Measurements from ENCODE around the gene ASCL4.

ASCL4 gene

DNA sequence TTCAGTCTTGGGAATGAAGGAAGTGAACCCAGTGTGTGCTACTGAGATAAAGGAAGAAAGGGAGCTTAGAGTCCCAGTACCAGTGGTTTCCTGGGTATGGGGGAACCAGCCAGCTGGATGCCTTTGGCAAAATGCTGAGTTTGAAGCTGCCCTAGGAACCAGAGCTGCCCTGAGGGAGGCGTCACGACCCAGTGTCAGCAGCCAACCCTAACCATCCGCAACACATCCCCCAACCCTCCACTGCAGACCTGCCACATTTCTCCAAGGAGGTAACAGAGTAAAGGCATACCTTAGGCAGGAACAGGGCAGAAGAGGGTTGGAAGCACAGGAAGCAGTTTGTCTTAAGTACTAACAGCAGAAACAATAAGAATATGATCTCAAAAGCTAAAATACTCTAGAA, 42.1 kb upstream of the ASCL4 start:
- Histone ChIP-seq H3K9me3 (ENCODE audit: severe bottlenecking) (no peaks in the 10 kb centered on the region), H3K27me3 (ENCODE audit: insufficient read depth, poor library complexity, severe bottlenecking) (no peaks in the 10 kb centered on the region), H3K27ac (ENCODE audit: poor library complexity, severe bottlenecking) (no peak overlapping the region), H3K4me3 (ENCODE audit: severe bottlenecking) (no peak overlapping the region), H3K36me3 (ENCODE audit: low read depth) (peaks cover 44% of the 10 kb centered on the region), H3K4me1 (ENCODE audit: insufficient read depth, poor library complexity, severe bottlenecking) (no peaks in the 10 kb centered on the region)
- TF ChIP-seq, protein P1, sequence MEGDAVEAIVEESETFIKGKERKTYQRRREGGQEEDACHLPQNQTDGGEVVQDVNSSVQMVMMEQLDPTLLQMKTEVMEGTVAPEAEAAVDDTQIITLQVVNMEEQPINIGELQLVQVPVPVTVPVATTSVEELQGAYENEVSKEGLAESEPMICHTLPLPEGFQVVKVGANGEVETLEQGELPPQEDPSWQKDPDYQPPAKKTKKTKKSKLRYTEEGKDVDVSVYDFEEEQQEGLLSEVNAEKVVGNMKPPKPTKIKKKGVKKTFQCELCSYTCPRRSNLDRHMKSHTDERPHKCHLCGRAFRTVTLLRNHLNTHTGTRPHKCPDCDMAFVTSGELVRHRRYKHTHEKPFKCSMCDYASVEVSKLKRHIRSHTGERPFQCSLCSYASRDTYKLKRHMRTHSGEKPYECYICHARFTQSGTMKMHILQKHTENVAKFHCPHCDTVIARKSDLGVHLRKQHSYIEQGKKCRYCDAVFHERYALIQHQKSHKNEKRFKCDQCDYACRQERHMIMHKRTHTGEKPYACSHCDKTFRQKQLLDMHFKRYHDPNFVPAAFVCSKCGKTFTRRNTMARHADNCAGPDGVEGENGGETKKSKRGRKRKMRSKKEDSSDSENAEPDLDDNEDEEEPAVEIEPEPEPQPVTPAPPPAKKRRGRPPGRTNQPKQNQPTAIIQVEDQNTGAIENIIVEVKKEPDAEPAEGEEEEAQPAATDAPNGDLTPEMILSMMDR (IDR thresholded peaks at IDR 0.05; ENCODE audit: poor library complexity, severe bottlenecking), result no peak
- DNase-seq (ENCODE audit: low spot score) (no peak), ATAC-seq (ENCODE audit: low read depth) (no peak)

DNA sequence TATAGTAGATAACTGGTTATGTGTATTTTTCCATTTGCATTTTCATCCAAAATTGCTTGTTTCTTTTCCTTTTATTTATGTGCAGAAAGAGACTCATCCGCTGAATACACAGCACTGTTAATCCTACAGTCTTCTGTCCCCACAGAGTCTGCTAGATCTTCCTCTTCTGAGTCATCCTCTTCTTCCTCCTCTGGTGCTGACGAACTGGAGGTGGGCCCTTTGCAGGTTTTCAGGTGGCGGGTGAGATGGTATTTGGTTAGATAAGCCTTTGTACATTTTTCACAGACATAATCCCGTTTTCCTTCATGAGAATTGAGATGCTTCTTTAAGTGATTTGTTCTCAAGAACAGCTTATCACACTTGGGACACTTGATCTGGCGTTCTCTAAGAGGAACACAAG, 40.4 kb upstream of the ASCL4 start:
- H3K36me3 ChIP-seq (ENCODE audit: low read depth), result peaks cover 62% of the 10 kb centered on the region
- ATAC-seq (ENCODE audit: low read depth), result no peak
- no peak overlapping the region for H3K27ac ChIP-seq (ENCODE audit: poor library complexity, severe bottlenecking)
- TF ChIP-seq, protein P1 (IDR thresholded peaks at IDR 0.05; ENCODE audit: poor library complexity, severe bottlenecking), result no peak
- DNase-seq (ENCODE audit: low spot score), result no peak
- no peaks in the 10 kb centered on the region for H3K4me1 ChIP-seq (ENCODE audit: insufficient read depth, poor library complexity, severe bottlenecking)
- H3K27me3 ChIP-seq (ENCODE audit: insufficient read depth, poor library complexity, severe bottlenecking), result no peaks in the 10 kb centered on the region
- H3K4me3 ChIP-seq (ENCODE audit: severe bottlenecking), result no peak overlapping the region
- no peaks in the 10 kb centered on the region for H3K9me3 ChIP-seq (ENCODE audit: severe bottlenecking)

DNA sequence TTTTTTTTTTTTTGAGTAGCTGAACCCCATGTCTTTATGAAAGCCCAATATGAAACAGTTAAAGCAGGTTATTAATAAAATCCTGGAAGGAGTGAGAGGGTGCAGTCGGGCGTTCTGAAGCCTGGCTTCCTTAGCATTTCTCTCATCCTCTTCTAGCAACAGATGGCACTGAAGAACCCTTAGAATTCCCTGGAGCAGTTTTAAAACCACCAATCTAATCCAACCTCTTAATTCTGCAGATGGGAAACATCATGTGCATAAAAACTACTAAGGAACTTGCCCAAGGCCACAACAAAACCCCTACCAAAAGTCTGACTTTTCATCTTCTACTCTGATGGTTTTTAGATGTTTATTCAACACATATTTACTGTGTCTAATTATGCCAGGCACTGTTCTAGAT, 38.7 kb upstream of the ASCL4 start:
- H3K36me3 ChIP-seq (ENCODE audit: low read depth), result peaks cover 78% of the 10 kb centered on the region
- no peaks in the 10 kb centered on the region for H3K9me3 ChIP-seq (ENCODE audit: severe bottlenecking)
- no peak for DNase-seq (ENCODE audit: low spot score)
- no peak overlapping the region for H3K27ac ChIP-seq (ENCODE audit: poor library complexity, severe bottlenecking)
- no peaks in the 10 kb centered on the region for H3K4me1 ChIP-seq (ENCODE audit: insufficient read depth, poor library complexity, severe bottlenecking)
- no peak for ATAC-seq (ENCODE audit: low read depth)
- TF ChIP-seq, protein P1 (IDR thresholded peaks at IDR 0.05; ENCODE audit: poor library complexity, severe bottlenecking), result no peak
- no peaks in the 10 kb centered on the region for H3K27me3 ChIP-seq (ENCODE audit: insufficient read depth, poor library complexity, severe bottlenecking)
- H3K4me3 ChIP-seq (ENCODE audit: severe bottlenecking), result no peak overlapping the region

DNA sequence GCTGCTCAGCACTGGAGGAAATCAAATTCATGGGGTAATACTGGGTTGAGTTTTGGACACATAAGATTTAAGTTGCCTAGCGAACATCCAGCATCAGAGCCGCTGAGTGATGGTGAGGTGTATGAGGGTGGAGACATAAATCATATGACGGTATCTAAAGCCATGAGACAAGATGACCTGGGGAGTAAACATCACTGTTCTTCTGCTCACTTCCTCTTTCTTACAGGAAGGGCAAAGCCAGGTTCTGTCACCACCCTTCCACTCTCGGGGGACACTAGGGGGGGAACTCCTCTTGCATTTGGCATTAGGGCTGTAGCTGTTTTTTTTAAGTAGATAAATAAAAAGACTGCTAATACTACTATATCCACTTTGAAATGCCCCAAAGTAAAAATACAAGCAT, 37.6 kb upstream of the ASCL4 start:
- DNase-seq (ENCODE audit: low spot score) (no peak), ATAC-seq (ENCODE audit: low read depth) (no peak)
- no peak overlapping the region for H3K4me3 ChIP-seq (ENCODE audit: severe bottlenecking)
- TF ChIP-seq, protein P1 (IDR thresholded peaks at IDR 0.05; ENCODE audit: poor library complexity, severe bottlenecking), result no peak
- H3K4me1 ChIP-seq (ENCODE audit: insufficient read depth, poor library complexity, severe bottlenecking), result no peaks in the 10 kb centered on the region
- H3K27me3 ChIP-seq (ENCODE audit: insufficient read depth, poor library complexity, severe bottlenecking), result no peaks in the 10 kb centered on the region
- no peak overlapping the region for H3K27ac ChIP-seq (ENCODE audit: poor library complexity, severe bottlenecking)
- H3K36me3 ChIP-seq (ENCODE audit: low read depth), result peaks cover 90% of the 10 kb centered on the region
- H3K9me3 ChIP-seq (ENCODE audit: severe bottlenecking), result no peaks in the 10 kb centered on the region

DNA sequence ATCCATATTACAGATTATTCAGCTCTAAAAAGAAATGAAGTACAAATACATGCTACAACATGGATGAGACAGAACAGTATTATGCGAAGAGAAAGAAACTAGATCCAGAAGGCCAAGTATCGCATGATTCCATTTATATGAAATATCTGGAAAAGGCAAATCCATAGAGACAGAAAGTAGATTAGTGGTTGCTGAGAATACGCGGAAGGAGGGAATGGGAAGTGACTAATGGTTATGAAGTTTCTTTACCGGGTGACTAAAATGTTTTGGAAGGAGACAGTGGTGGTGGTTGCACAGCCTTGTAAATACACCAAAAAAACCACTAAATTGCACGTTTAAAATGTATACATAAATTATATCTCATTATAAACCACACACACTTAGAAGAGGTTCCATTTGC, 26.0 kb upstream of the ASCL4 start:
- H3K4me3 ChIP-seq (ENCODE audit: severe bottlenecking), result no peak overlapping the region
- H3K27me3 ChIP-seq (ENCODE audit: insufficient read depth, poor library complexity, severe bottlenecking), result no peaks in the 10 kb centered on the region
- H3K27ac ChIP-seq (ENCODE audit: poor library complexity, severe bottlenecking), result peak overlapping the region; percentile 77
- peak; percentile 89 for ATAC-seq (ENCODE audit: low read depth)
- peaks cover 11% of the 10 kb centered on the region for H3K4me1 ChIP-seq (ENCODE audit: insufficient read depth, poor library complexity, severe bottlenecking)
- DNase-seq (ENCODE audit: low spot score), result no peak
- TF ChIP-seq, protein P1 (IDR thresholded peaks at IDR 0.05; ENCODE audit: poor library complexity, severe bottlenecking), result no peak
- H3K36me3 ChIP-seq (ENCODE audit: low read depth), result peaks cover 90% of the 10 kb centered on the region
- no peaks in the 10 kb centered on the region for H3K9me3 ChIP-seq (ENCODE audit: severe bottlenecking)
